HG03066 (cell line): Measurements from ENCODE around the gene PRKAG2.

Experiments
- ATAC-seq: cut with Tn5 transposase; IDR thresholded peaks from one replicate; pipeline ENCODE4 v1.9.1; 2021; ENCODE audit warnings: low read depth; ENCODE audit not compliant: unreplicated experiment

PRKAG2 gene

GRCh38 chr7:151616443-151617213 lies 260.3 kb downstream of the PRKAG2 start:
- no peak for ATAC-seq

GRCh38 chr7:151615784-151616183 lies 261.1 kb downstream of the PRKAG2 start:
- no peak for ATAC-seq

GRCh38 chr7:151615058-151615457 lies 261.9 kb downstream of the PRKAG2 start:
- ATAC-seq = no peak

- ATAC-seq = no peak
Observed at GRCh38 chr7:151614019-151614418, 262.9 kb downstream of the PRKAG2 start.

GRCh38 chr7:151611878-151612277 lies 265.0 kb downstream of the PRKAG2 start:
- ATAC-seq = no peak

GRCh38 chr7:151611041-151611440 lies 265.9 kb downstream of the PRKAG2 start:
- no peak for ATAC-seq

GRCh38 chr7:151608031-151608551 lies 268.8 kb downstream of the PRKAG2 start:
- no peak for ATAC-seq

- no peak for ATAC-seq
Observed at GRCh38 chr7:151607464-151607867, 269.4 kb downstream of the PRKAG2 start.

- no peak for ATAC-seq
Observed at GRCh38 chr7:151603951-151604350, 273.0 kb downstream of the PRKAG2 start.

- no peak for ATAC-seq
Observed at GRCh38 chr7:151601521-151602305, 275.2 kb downstream of the PRKAG2 start.

GRCh38 chr7:151600331-151600730 lies 276.6 kb downstream of the PRKAG2 start:
- ATAC-seq = no peak

GRCh38 chr7:151599401-151600227 lies 277.3 kb downstream of the PRKAG2 start:
- no peak for ATAC-seq

GRCh38 chr7:151597541-151598444 lies 279.1 kb downstream of the PRKAG2 start:
- no peak for ATAC-seq

- ATAC-seq = no peak
Observed at GRCh38 chr7:151595702-151596350, 281.1 kb downstream of the PRKAG2 start.

- ATAC-seq = no peak
Observed at GRCh38 chr7:151592868-151593486, 283.9 kb downstream of the PRKAG2 start.

GRCh38 chr7:151592330-151592729 lies 284.6 kb downstream of the PRKAG2 start:
- no peak for ATAC-seq

GRCh38 chr7:151591866-151592265 lies 285.0 kb downstream of the PRKAG2 start:
- no peak for ATAC-seq

GRCh38 chr7:151590850-151591771 lies 285.8 kb downstream of the PRKAG2 start:
- no peak for ATAC-seq
